Nephron progenitor cell (in vitro differentiated cells): ENCODE results near the gene TAF3.

ENCODE experiments used
- DNase-seq: peaks from one replicate; pipeline ENCODE4 v3.0.0; 2021
- H3K27ac Mint-ChIP-seq: 2 replicates; pipeline ENCODE4 v1.8.0; 2021; ENCODE audit warnings: mild to moderate bottlenecking, moderate library complexity, mixed read lengths
- H3K27me3 Mint-ChIP-seq: 2 replicates; pipeline ENCODE4 v1.8.0; 2021; ENCODE audit warnings: mild to moderate bottlenecking, low read depth, mixed read lengths; ENCODE audit not compliant: poor library complexity
- H3K36me3 Mint-ChIP-seq: 2 replicates; pipeline ENCODE4 v1.8.0; 2021; ENCODE audit warnings: low read depth, mixed read lengths
- H3K4me1 Mint-ChIP-seq: 2 replicates; pipeline ENCODE4 v1.8.0; 2021; ENCODE audit warnings: mixed read lengths
- H3K4me3 Mint-ChIP-seq: 2 replicates; pipeline ENCODE4 v1.8.0; 2021; ENCODE audit warnings: mild to moderate bottlenecking, moderate library complexity, mixed read lengths
- H3K9me3 Mint-ChIP-seq: 2 replicates; pipeline ENCODE4 v1.8.0; 2021; ENCODE audit warnings: mild to moderate bottlenecking, moderate library complexity, mixed read lengths
- TF ChIP-seq, protein P1 (sequence below): fragments of 200-600 bp; sonication (generic); IDR thresholded peaks from 2 replicates; pipeline ENCODE4 v1.5.0; 2021; ENCODE audit warnings: antibody characterized with exemption

TAF3 gene

DNA sequence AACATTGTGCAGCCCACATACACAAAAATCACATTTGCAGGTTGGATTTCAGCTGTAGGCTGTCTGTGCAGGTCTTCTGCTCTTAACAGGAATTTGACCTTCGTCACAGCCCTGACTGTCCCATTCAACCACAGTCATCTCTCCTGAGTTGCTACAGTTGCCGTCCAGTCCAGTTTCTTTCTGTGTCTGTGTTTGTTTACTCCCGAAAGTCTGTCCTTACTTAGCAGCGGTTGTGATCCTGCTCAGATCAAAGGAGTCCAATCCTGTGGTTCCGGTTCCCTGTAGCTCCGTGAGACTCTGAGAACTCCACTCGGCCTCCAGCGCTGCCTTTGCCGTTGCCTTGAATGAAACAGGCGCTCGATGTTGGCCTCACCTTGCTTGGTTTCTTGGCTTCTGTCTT lies 124.6 kb downstream of the TAF3 start:
- no peak for DNase-seq
- Mint-ChIP-seq H3K4me1 (peaks cover 28% of the 10 kb centered on the region), H3K9me3 (peaks cover 12% of the 10 kb centered on the region), H3K27me3 (peaks cover 9% of the 10 kb centered on the region), H3K27ac (no peak overlapping the region), H3K36me3 (peaks cover 11% of the 10 kb centered on the region), H3K4me3 (no peak overlapping the region)
- TF ChIP-seq, protein P1, sequence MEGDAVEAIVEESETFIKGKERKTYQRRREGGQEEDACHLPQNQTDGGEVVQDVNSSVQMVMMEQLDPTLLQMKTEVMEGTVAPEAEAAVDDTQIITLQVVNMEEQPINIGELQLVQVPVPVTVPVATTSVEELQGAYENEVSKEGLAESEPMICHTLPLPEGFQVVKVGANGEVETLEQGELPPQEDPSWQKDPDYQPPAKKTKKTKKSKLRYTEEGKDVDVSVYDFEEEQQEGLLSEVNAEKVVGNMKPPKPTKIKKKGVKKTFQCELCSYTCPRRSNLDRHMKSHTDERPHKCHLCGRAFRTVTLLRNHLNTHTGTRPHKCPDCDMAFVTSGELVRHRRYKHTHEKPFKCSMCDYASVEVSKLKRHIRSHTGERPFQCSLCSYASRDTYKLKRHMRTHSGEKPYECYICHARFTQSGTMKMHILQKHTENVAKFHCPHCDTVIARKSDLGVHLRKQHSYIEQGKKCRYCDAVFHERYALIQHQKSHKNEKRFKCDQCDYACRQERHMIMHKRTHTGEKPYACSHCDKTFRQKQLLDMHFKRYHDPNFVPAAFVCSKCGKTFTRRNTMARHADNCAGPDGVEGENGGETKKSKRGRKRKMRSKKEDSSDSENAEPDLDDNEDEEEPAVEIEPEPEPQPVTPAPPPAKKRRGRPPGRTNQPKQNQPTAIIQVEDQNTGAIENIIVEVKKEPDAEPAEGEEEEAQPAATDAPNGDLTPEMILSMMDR: no peak

DNA sequence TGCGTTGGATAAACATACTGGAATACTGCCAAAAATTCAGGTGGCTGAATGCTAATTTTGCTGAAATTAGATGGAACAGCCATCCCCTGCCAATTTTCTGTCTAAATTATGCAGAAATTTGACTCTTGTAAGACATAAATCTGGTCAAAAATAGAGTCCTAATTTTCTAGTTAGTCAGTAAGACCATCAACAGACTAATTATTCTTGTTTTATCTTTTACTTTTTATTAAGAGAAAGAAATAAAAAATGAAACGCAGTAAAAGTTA lies 125.8 kb downstream of the TAF3 start:
- H3K4me1 Mint-ChIP-seq: peaks cover 28% of the 10 kb centered on the region
- H3K4me3 Mint-ChIP-seq: no peak overlapping the region
- TF ChIP-seq, protein P1: no peak
- peaks cover 3% of the 10 kb centered on the region for H3K9me3 Mint-ChIP-seq
- H3K27me3 Mint-ChIP-seq: peaks cover 9% of the 10 kb centered on the region
- DNase-seq: no peak
- peaks cover 6% of the 10 kb centered on the region for H3K36me3 Mint-ChIP-seq
- no peak overlapping the region for H3K27ac Mint-ChIP-seq

DNA sequence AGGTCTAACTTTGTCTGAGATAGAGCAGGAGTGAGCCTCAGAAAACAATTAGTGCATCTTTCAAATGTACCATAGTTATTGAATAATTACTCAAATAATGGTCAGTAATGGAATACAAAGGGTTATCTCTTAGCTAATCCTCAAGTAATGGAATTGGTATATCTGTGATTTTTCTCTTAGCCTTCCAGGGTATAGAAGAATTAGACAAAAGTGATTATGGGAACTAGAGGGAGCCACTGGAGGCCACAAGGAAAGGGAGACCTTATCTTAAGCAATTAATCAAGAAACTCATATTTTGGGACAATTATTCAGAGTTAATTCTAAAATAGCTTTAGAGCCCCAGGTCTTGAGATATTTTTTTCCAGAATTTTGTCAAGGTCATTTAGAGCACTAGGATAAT lies 126.2 kb downstream of the TAF3 start:
- no peak for DNase-seq
- H3K9me3 Mint-ChIP-seq: peaks cover under 1% of the 10 kb centered on the region
- H3K27ac Mint-ChIP-seq: no peak overlapping the region
- peaks cover 9% of the 10 kb centered on the region for H3K27me3 Mint-ChIP-seq
- H3K4me1 Mint-ChIP-seq: peaks cover 28% of the 10 kb centered on the region
- H3K36me3 Mint-ChIP-seq: peaks cover 3% of the 10 kb centered on the region
- no peak overlapping the region for H3K4me3 Mint-ChIP-seq
- TF ChIP-seq, protein P1: no peak

DNA sequence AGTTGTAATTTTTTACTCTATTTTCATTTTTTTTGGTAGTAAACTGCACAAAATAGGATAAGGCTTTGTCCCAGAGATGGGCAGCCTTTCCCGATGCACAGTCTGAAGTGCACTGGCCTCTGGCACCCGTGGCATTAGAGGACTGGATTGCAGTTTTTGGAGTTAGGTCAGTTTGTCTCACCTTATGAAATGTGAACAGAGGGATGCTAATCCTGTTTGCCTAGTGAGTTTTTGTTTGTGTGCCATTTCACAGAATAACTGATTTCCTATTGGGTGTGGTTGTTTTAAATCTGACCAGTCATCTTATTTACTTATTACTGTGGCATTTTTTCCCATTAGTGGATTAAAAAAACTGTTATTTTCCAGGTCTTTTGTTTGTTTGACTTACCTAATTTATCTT lies 126.7 kb downstream of the TAF3 start:
- Mint-ChIP-seq H3K36me3 (peaks cover 3% of the 10 kb centered on the region), H3K9me3 (peaks cover 2% of the 10 kb centered on the region), H3K4me1 (peaks cover 28% of the 10 kb centered on the region), H3K4me3 (no peak overlapping the region), H3K27me3 (peaks cover 9% of the 10 kb centered on the region), H3K27ac (no peak overlapping the region)
- TF ChIP-seq, protein P1: no peak
- DNase-seq: no peak

DNA sequence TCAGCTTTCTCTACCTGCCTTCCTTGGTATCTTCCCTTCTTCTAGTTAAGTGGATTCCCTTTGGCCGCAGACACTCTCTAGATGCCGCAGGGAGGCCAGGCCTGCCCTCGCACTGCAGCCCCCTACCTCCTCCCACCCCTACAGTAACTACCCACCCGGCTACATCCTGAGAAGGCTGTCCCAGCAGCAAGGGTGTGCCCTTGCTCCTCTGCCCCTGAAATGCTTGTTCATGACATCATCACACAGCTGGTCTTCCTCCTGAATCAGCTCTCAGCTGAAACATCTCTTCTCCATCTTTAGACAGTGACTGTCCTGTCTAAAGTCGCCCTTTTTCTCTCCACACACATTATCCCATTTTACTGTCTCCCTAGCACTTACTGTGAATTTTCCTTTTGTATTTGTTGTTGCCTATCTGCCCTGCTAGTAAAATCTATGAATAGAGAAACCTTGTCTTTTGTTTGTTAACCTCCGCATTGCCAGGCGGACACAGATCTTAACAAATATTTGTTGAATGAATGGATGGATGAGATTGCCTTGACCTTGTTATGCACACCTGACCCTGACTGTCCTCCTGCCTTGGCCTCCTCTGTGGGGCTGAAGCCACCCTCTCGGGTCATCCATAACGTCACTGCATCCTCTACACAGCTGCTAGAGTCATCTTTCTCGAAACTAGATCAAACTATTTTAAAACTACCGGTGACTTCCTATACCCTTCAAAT lies 127.3 kb downstream of the TAF3 start:
- Mint-ChIP-seq H3K27me3 (peaks cover 9% of the 10 kb centered on the region), H3K4me3 (no peak overlapping the region), H3K36me3 (peaks cover 6% of the 10 kb centered on the region), H3K27ac (no peak overlapping the region), H3K4me1 (peaks cover 28% of the 10 kb centered on the region), H3K9me3 (peaks cover 4% of the 10 kb centered on the region)
- TF ChIP-seq, protein P1: no peak
- no peak for DNase-seq

DNA sequence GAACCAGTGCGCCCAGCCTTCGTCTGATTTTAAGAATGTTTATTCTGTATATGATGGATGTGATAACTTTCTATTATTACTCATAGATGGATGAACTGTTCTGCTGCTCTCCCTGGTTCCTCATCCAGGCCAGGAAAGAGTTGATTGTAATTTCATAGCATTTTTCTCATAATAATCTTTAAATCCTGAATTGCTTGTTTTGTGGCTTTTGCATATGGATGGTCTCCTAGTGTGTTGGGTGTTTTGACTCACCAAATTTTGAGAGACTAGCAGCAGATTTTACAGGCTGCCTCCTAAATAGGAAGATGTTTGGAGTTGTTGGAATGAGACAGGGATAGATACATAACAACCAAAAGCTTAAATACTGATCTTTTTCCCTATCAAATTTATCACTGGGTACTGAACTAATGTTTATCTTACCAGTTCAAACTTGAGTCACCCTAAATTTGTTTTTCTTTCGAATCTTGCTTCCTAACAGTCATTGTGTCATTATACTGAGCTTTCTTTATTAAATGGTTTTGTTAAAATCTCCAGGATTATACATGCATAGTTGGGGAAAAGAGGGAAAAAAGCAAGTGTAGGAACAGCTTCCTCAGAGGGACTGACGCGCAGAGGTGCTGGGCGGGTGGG lies 130.2 kb downstream of the TAF3 start:
- H3K36me3 Mint-ChIP-seq: peaks cover 6% of the 10 kb centered on the region
- peaks cover 25% of the 10 kb centered on the region for H3K4me1 Mint-ChIP-seq
- no peak for DNase-seq
- TF ChIP-seq, protein P1: no peak
- peaks cover 4% of the 10 kb centered on the region for H3K9me3 Mint-ChIP-seq
- no peak overlapping the region for H3K4me3 Mint-ChIP-seq
- H3K27me3 Mint-ChIP-seq: peaks cover 4% of the 10 kb centered on the region
- H3K27ac Mint-ChIP-seq: no peak overlapping the region
